ENCODE measurements around the gene ZNF765. TPM values are rescaled to one million over a fixed set of nuclear protein-coding genes. Genes with fewer than 3 reads are reported as not detected.
"Not testable (repeated sequence)": the region's sequence is repeated elsewhere in the genome, so short reads cannot be mapped to it uniquely, and the experiment has no call there.

Gene ZNF765
- total RNA-seq: 1 to 10 TPM; 1.8 to 2.9 (median 2.6) TPM
- polyA plus RNA-seq: 1 to 10 TPM; 1.5 to 8.3 (median 2.3) TPM
- long read RNA-seq, donor 1, full-length matches to known transcripts: 2 of 3 reads
- long read RNA-seq, donor 1, partial matches to known transcripts: 0 of 3 reads
- long read RNA-seq, donor 1, other reads (novel, unspliced or antisense): 1 of 3 reads
- long read RNA-seq, donor 2, full-length matches to known transcripts: 3 of 5 reads
- long read RNA-seq, donor 2, partial matches to known transcripts: 0 of 5 reads
- long read RNA-seq, donor 2, other reads (novel, unspliced or antisense): 2 of 5 reads

GRCh38 chr19:53394974-53395839, at the start of gene ZNF765:
Gene ZNF765 (plus strand): TSS chr19:53395149. CDS start chr19:53398016, 2,867 bp downstream.
- peak; percentile 43 for TF ChIP-seq CTCF (IDR thresholded peaks at IDR 0.05)
- peaks cover 0 to 26% of the 10 kb centered on the region in 2 donors for H3K36me3 ChIP-seq (ENCODE audit: insufficient read depth in 1 of 2, low read depth in 1 of 2)
- peaks cover 5% of the 10 kb centered on the region for H3K4me1 ChIP-seq
- ATAC-seq: peak; percentile 100
- H3K9me3 ChIP-seq: no peaks in the 10 kb centered on the region
- H3K27me3 ChIP-seq (ENCODE audit: insufficient read depth in 3 of 3, low read length in 2 of 3): no peaks in the 10 kb centered on the region
- peak within 1 kb of the TSS; percentile 57 for H3K27ac ChIP-seq
- peak; percentile 94 to 96 for DNase-seq
- intact Hi-C loops (cut with DNase I): loop anchor here in 1 of 2 donors (5.0 to 10.0 kb wide), 4 partner anchors 37 to 290 kb away; partner anchors contain the start of genes ZNF160, ZNF665, ZNF761 and ZNF813
- WGBS, 3 donors: 0% methylated on average over 54 to 58 of the region's 58 CpGs
- H3K4me3 ChIP-seq: peak within 1 kb of the TSS; percentile 87

GRCh38 chr19:53355739-53356138, 39.2 kb upstream of the ZNF765 start:
- ATAC-seq (no peak), DNase-seq (no peak)
- Histone ChIP-seq H3K9me3 (peaks cover 63% of the 10 kb centered on the region), H3K27me3 (ENCODE audit: insufficient read depth in 3 of 3, low read length in 2 of 3) (no peaks in the 10 kb centered on the region), H3K4me1 (no peaks in the 10 kb centered on the region), H3K27ac (no peak overlapping the region), H3K36me3 (ENCODE audit: insufficient read depth in 1 of 2, low read depth in 1 of 2) (peaks cover 10 to 11% of the 10 kb centered on the region in 2 donors), H3K4me3 (no peak overlapping the region)
- 99 to 100% (median 100%) methylated on average over 1 of the region's 1 CpG for WGBS, 3 donors
- TF ChIP-seq CTCF (IDR thresholded peaks at IDR 0.05): no peak
- intact Hi-C loops (cut with DNase I): no loop called here

DNA sequence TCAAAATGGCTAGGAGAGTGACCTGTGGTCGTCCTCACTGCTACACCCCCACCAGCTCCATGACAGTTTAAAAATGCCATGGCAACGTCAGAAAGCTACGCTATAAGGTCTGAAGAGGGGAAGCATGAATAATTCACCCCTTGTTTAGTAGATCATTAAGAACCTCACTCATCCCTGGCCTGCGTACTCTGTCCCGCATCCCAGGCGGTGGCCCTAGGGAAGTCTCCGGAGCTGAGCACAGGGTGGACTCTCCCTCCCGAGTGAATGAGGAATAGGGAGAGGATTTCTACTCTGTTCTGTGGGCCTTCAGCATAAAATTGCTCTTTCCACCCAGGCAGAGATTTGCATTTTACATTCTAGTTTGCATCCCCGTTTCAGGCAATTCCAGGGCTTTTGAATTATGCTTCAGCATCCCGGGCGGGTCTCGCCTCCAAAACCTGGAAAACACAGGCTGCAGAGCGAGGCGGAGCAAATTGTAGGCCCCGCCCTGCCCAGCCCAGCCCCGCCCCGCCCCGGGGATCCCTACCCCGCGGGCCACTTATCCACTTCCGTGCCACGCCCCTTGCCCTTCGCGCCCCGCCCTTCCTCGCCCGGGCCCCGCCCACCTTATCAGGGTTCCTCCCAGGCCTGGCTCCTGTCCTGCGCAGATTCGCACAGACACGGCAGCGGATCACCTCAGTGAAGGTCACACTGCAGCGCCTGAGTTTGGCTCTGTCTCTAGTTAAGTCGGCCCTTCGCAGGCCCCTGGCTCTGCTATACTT, 36.9 kb upstream of the ZNF765 start:
- no peak for TF ChIP-seq CTCF (IDR thresholded peaks at IDR 0.05)
- no peak overlapping the region for H3K4me3 ChIP-seq
- H3K4me1 ChIP-seq: no peaks in the 10 kb centered on the region
- peaks cover 40% of the 10 kb centered on the region for H3K9me3 ChIP-seq
- DNase-seq (no peak), ATAC-seq (no peak)
- H3K36me3 ChIP-seq (ENCODE audit: insufficient read depth in 1 of 2, low read depth in 1 of 2): no peaks in the 10 kb centered on the region
- WGBS, 3 donors: 60 to 67% (median 62%) methylated on average over 33 to 35 of the region's 35 CpGs
- no peaks in the 10 kb centered on the region for H3K27me3 ChIP-seq (ENCODE audit: insufficient read depth in 3 of 3, low read length in 2 of 3)
- intact Hi-C loops (cut with DNase I): no loop called here
- H3K27ac ChIP-seq: no peak overlapping the region

DNA sequence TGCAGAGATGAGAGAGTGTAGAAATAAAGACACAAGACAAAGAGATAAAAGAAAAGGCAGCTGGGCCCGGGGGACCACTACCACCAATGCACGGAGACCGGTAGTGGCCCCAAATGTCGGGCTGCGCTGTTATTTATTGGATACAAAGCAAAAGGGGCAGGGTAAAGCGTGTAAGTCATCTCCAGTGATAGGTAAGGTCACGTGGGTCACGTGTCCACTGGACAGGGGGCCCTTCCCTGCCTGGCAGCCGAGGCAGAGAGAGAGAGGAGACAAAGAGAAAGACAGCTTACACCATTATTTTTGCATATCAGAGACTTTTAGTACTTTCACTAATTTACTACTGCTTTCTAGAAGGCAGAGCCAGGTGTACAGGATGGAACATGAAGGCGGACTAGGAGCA, 34.9 kb upstream of the ZNF765 start:
- H3K27me3 ChIP-seq (ENCODE audit: insufficient read depth in 3 of 3, low read length in 2 of 3); H3K4me1 ChIP-seq; H3K4me3 ChIP-seq; H3K36me3 ChIP-seq (ENCODE audit: insufficient read depth in 1 of 2, low read depth in 1 of 2); DNase-seq; H3K27ac ChIP-seq; ATAC-seq: not testable (repeated sequence)
- peaks cover 21% of the 10 kb centered on the region for H3K9me3 ChIP-seq
- 75 to 91% (median 84%) methylated on average over 6 to 10 of the region's 10 CpGs for WGBS, 3 donors
- intact Hi-C loops (cut with DNase I): loop anchor here in 1 of 2 donors (10.0 kb wide), 1 partner anchor 165 kb away; the partner anchor contains the start of gene ZNF665

All from psoas muscle (tissue), 8 donors.